Measurements from ENCODE around the gene NTSR2. TPM values are rescaled to one million over a fixed set of nuclear protein-coding genes. Genes with fewer than 3 reads are reported as not detected.

NTSR2 gene
- total and polyA plus RNA-seq, 10 of the 15 experiments (the other 5 are each of a cell fraction or from before 2014, with no cell fraction given) = not detected

DNA sequence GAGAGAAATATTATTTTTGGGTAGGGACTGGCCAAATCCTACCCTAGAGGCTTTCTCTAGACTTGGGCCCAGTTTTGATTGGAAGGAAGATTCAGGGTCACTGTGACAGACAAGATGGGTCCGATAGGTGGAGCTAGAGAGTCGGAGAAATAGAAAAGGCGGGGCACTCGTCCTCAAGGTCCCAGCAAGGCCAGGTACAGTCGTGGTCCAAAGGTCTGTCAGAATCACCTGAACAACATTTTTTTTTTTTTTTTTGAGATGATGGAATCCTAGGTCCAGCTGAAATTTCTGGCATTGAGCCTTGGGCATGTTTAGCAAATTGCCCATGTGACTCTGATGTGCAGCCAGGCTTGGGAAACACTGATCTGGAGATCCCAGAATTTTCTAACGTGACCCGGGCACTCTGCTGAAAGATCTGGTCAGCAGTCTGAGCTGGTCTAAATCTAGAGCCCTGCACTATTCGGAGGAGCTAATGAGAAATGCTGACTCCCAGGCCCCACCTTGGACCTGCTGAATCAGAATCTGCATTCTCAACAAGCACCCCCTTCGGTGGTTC, 23.0 kb upstream of the NTSR2 start (continued):
- TF ChIP-seq CTCF (IDR thresholded peaks at IDR 0.05 in 2 of 3, conservative IDR thresholded peaks at IDR 0.05 in 1 of 3; ENCODE audit: control insufficient read depth in 2 of 3, extremely low read depth in 1 of 3, insufficient read depth in 1 of 3, low read depth in 3 of 3, low read length in 3 of 3) = peak; percentile 78 to 87 (median 86)
- TF ChIP-seq ZNF274 (IDR thresholded peaks at IDR 0.05; ENCODE audit: insufficient read depth, insufficient read length) = no peak
- TF ChIP-seq RUNX3 (IDR thresholded peaks at IDR 0.05; ENCODE audit: low read length) = no peak
- no peak for TF ChIP-seq POLR2AphosphoS5 (IDR thresholded peaks at IDR 0.05; ENCODE audit: low read length)
- TF ChIP-seq CHD4 (IDR thresholded peaks at IDR 0.05) = no peak

GRCh38 chr2:11691076-11691660, 21.2 kb upstream of the NTSR2 start:
- 39% methylated on average over 5 of the region's 5 CpGs for WGBS (ENCODE audit: insufficient coverage, insufficient replicate concordance, low lambda C conversion rate, missing lambda C conversion rate)

More at GRCh38 chr2:11691076-11691660, 21.2 kb upstream of the NTSR2 start:
- H3K27ac ChIP-seq (ENCODE audit: control insufficient read depth, insufficient read depth) = no peak overlapping the region
- H2AFZ ChIP-seq (ENCODE audit: control insufficient read depth, low read depth, low read length) = no peak overlapping the region
- DNase-seq (ENCODE audit: low read depth, low spot score) = no peak
- no peaks in the 10 kb centered on the region for H3K27me3 ChIP-seq (replicated peaks in 1 of 2; ENCODE audit: control insufficient read depth in 2 of 2, insufficient read depth in 2 of 2, low read length in 1 of 2)
- H3K4me1 ChIP-seq (ENCODE audit: control insufficient read depth, insufficient read depth, low read length) = 0 out of 2 replicates have a peak, but pooled peaks cover 4% of the 10 kb centered on the region
- H3K4me2 ChIP-seq (ENCODE audit: control insufficient read depth, insufficient read depth) = no peak overlapping the region
- TF ChIP-seq IRF5 (IDR thresholded peaks at IDR 0.05; ENCODE audit: borderline replicate concordance) (no peak), ETV6 (conservative IDR thresholded peaks at IDR 0.05 in 1 of 2, IDR thresholded peaks at IDR 0.05 in 1 of 2; ENCODE audit: borderline replicate concordance in 1 of 2, low read depth in 1 of 2) (no peak), PAX8 (IDR thresholded peaks at IDR 0.05) (no peak), NFXL1 (IDR thresholded peaks at IDR 0.05; ENCODE audit: borderline replicate concordance) (no peak), FOXM1 (IDR thresholded peaks at IDR 0.05; ENCODE audit: low read depth, low read length) (no peak), RCOR1 (conservative IDR thresholded peaks at IDR 0.05; ENCODE audit: low read depth, low read length) (no peak), GATAD2B (conservative IDR thresholded peaks at IDR 0.05; ENCODE audit: low read depth) (no peak), NR2C1 (IDR thresholded peaks at IDR 0.05) (no peak)
- TF ChIP-seq, protein P1, sequence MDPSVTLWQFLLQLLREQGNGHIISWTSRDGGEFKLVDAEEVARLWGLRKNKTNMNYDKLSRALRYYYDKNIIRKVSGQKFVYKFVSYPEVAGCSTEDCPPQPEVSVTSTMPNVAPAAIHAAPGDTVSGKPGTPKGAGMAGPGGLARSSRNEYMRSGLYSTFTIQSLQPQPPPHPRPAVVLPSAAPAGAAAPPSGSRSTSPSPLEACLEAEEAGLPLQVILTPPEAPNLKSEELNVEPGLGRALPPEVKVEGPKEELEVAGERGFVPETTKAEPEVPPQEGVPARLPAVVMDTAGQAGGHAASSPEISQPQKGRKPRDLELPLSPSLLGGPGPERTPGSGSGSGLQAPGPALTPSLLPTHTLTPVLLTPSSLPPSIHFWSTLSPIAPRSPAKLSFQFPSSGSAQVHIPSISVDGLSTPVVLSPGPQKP (IDR thresholded peaks at IDR 0.05; ENCODE audit: low read depth, low read length) = no peak
- FAIRE-seq = no peak
- BruUV-seq (replicated peaks) = no TSS peak
- RAD21 ChIA-PET (ENCODE audit: unreplicated experiment) = interaction anchor here (1.5 kb wide), 1 partner anchor 88 kb away, joined by 3 read pairs; no protein-coding TSS in a partner anchor
- POLR2A ChIA-PET = interaction anchor here (0.7 kb wide), 1 partner anchor 63 kb away, joined by 3 read pairs; no protein-coding TSS in a partner anchor
- no peaks in the 10 kb centered on the region for H3K79me2 ChIP-seq (ENCODE audit: control insufficient read depth, insufficient read depth, low read length)
- H3K36me3 ChIP-seq (ENCODE audit: control insufficient read depth in 2 of 2, insufficient read depth in 2 of 2, low read length in 1 of 2) = no peaks in the 10 kb centered on the region
- SMC1A ChIA-PET (ENCODE audit: uncharacterized antibody, unreplicated experiment) = interaction anchor here (4.2 to 7.1 kb wide), 2 partner anchors 88 to 93 kb away, joined by 20 to 71 read pairs; no protein-coding TSS in a partner anchor
- CTCF ChIA-PET = interaction anchor here (1.9 to 16.6 kb wide), 3 partner anchors 52 to 90 kb away, joined by 8 to 353 read pairs (median 18); partner anchors contain the start of gene LPIN1
- intact Hi-C loops (cut with micrococcal nuclease; ENCODE audit: unreplicated experiment) (loop anchor here (10.0 kb wide), 1 partner anchor 1314 kb away; no protein-coding TSS in a partner anchor), in situ Hi-C loops (cut with MboI) (loop anchor here (5.0 kb wide), 1 partner anchor 91 kb away; no protein-coding TSS in a partner anchor)
- no peak for ATAC-seq
- H4K20me1 ChIP-seq (ENCODE audit: control insufficient read depth, insufficient read depth) = no peaks in the 10 kb centered on the region
- no peak overlapping the region for H3K9ac ChIP-seq (ENCODE audit: control insufficient read depth, insufficient read depth, low read length)
- H3K9me3 ChIP-seq (replicated peaks; ENCODE audit: control insufficient read depth, insufficient read depth, low read length) = no peaks in the 10 kb centered on the region
- no peak overlapping the region for H3K4me3 ChIP-seq
